ENCODE results near the gene ATP2A1. TPM values are rescaled to one million over a fixed set of nuclear protein-coding genes. Genes with fewer than 3 reads are reported as not detected.

Gene ATP2A1
- total and polyA plus RNA-seq, 2 of the 13 experiments (the other 11 are each of a cell fraction or from before 2014, with no cell fraction given): 3.2 to 12.5 TPM

- TF ChIP-seq HNF1B (CRISPR knock-in tag; IDR thresholded peaks at IDR 0.05) (peak; percentile 73; the same call in 1 of the 2 replicates), GMEB2 (CRISPR knock-in tag; IDR thresholded peaks at IDR 0.05; ENCODE audit: low read depth) (no peak), ZNF510 (CRISPR knock-in tag; IDR thresholded peaks at IDR 0.05; ENCODE audit: low read depth) (no peak), NR1H2 (CRISPR knock-in tag; IDR thresholded peaks at IDR 0.05; ENCODE audit: borderline replicate concordance, low read depth) (no peak), ZNF530 (CRISPR knock-in tag; IDR thresholded peaks at IDR 0.05; ENCODE audit: low read depth) (no peak), ARHGAP35 (CRISPR knock-in tag; IDR thresholded peaks at IDR 0.05; ENCODE audit: borderline replicate concordance) (no peak), ZNF773 (CRISPR knock-in tag; IDR thresholded peaks at IDR 0.05; ENCODE audit: borderline replicate concordance) (no peak), ZNF34 (CRISPR knock-in tag; IDR thresholded peaks at IDR 0.05; ENCODE audit: borderline replicate concordance) (no peak), STAG1 (CRISPR knock-in tag; IDR thresholded peaks at IDR 0.05) (no peak), ZNF816 (CRISPR knock-in tag; IDR thresholded peaks at IDR 0.05; ENCODE audit: borderline replicate concordance) (0 out of 2 replicates have a peak, but pooled peaks have one; percentile 59), ZNF564 (CRISPR knock-in tag; IDR thresholded peaks at IDR 0.05) (no peak), SAFB2 (CRISPR knock-in tag; IDR thresholded peaks at IDR 0.05; ENCODE audit: borderline replicate concordance, low read depth) (no peak), FOSL1 (CRISPR knock-in tag; IDR thresholded peaks at IDR 0.05; ENCODE audit: borderline replicate concordance) (no peak), ZNF646 (CRISPR knock-in tag; IDR thresholded peaks at IDR 0.05) (0 out of 2 replicates have a peak, but pooled peaks have one; percentile 12)
- TF ChIP-seq, protein P1, sequence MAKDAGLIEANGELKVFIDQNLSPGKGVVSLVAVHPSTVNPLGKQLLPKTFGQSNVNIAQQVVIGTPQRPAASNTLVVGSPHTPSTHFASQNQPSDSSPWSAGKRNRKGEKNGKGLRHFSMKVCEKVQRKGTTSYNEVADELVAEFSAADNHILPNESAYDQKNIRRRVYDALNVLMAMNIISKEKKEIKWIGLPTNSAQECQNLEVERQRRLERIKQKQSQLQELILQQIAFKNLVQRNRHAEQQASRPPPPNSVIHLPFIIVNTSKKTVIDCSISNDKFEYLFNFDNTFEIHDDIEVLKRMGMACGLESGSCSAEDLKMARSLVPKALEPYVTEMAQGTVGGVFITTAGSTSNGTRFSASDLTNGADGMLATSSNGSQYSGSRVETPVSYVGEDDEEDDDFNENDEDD (CRISPR knock-in tag; IDR thresholded peaks at IDR 0.05; ENCODE audit: borderline replicate concordance): peak; percentile 91
- TF ChIP-seq, protein P2, sequence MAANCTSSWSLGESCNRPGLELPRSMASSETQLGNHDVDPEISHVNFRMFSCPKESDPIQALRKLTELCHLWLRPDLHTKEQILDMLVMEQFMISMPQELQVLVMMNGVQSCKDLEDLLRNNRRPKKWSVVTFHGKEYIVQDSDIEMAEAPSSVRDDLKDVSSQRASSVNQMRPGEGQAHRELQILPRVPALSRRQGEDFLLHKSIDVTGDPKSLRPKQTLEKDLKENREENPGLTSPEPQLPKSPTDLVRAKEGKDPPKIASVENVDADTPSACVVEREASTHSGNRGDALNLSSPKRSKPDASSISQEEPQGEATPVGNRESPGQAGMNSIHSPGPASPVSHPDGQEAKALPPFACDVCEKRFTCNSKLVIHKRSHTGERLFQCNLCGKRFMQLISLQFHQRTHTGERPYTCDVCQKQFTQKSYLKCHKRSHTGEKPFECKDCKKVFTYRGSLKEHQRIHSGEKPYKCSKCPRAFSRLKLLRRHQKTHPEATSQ (CRISPR knock-in tag; IDR thresholded peaks at IDR 0.05; ENCODE audit: borderline replicate concordance): no peak
These were observed 12.4 kb upstream of the ATP2A1 start (continued) for GRCh38 chr16:28865722-28866453.

Measured in HepG2 (cell line).